GM21515 (cell line): ENCODE data around the gene GPC3.

Experiments
- ATAC-seq: cut with Tn5 transposase; IDR thresholded peaks from one replicate; pipeline ENCODE4 v1.9.1; 2021; ENCODE audit not compliant: unreplicated experiment

Gene GPC3

GRCh38 chrX:133580625-133581024 lies 404.8 kb downstream of the GPC3 start:
- no peak for ATAC-seq

- no peak for ATAC-seq
These were observed 405.8 kb downstream of the GPC3 start for GRCh38 chrX:133579631-133580030.

GRCh38 chrX:133576876-133577275 lies 408.5 kb downstream of the GPC3 start:
- ATAC-seq = no peak

GRCh38 chrX:133575501-133576136 lies 409.8 kb downstream of the GPC3 start:
- no peak for ATAC-seq

GRCh38 chrX:133574716-133575115 lies 410.7 kb downstream of the GPC3 start:
- ATAC-seq = no peak

- no peak for ATAC-seq
These were observed 414.8 kb downstream of the GPC3 start for GRCh38 chrX:133570549-133570948.

GRCh38 chrX:133569217-133569616 lies 416.2 kb downstream of the GPC3 start:
- no peak for ATAC-seq

GRCh38 chrX:133568109-133568508 lies 417.3 kb downstream of the GPC3 start:
- ATAC-seq = no peak

- ATAC-seq = no peak
These were observed 418.5 kb downstream of the GPC3 start for GRCh38 chrX:133566876-133567275.

- no peak for ATAC-seq
These were observed 421.7 kb downstream of the GPC3 start for GRCh38 chrX:133563705-133564104.

GRCh38 chrX:133561251-133561650 lies 424.1 kb downstream of the GPC3 start:
- no peak for ATAC-seq

- no peak for ATAC-seq
These were observed 425.5 kb downstream of the GPC3 start for GRCh38 chrX:133559909-133560308.

- no peak for ATAC-seq
These were observed 429.5 kb downstream of the GPC3 start for GRCh38 chrX:133555782-133556458.

GRCh38 chrX:133550665-133551485 lies 434.5 kb downstream of the GPC3 start:
- ATAC-seq = no peak

- ATAC-seq = no peak
These were observed 436.0 kb downstream of the GPC3 start for GRCh38 chrX:133549295-133549933.

GRCh38 chrX:133546441-133546840 lies 439.0 kb downstream of the GPC3 start:
- no peak for ATAC-seq

- no peak for ATAC-seq
These were observed 440.6 kb downstream of the GPC3 start for GRCh38 chrX:133544778-133545177.

GRCh38 chrX:133544115-133544514 lies 441.3 kb downstream of the GPC3 start:
- ATAC-seq = no peak

- no peak for ATAC-seq
These were observed 441.7 kb downstream of the GPC3 start for GRCh38 chrX:133543654-133544053.

GRCh38 chrX:133542476-133542875 lies 442.9 kb downstream of the GPC3 start:
- no peak for ATAC-seq

- ATAC-seq = no peak
These were observed 444.4 kb downstream of the GPC3 start for GRCh38 chrX:133541021-133541420.
